ENCODE data around the gene TNFSF11. TPM values are rescaled to one million over a fixed set of nuclear protein-coding genes. Genes with fewer than 3 reads are reported as not detected.

TNFSF11 gene
- total RNA-seq (2014; rRNA removed; shearing (Covaris generic)) (not detected in 2 replicates), total RNA-seq (2022) (not detected in 2 replicates), Bru-seq, nascent RNA (percentile 11 among the genes with signal in this experiment), BruChase-seq, experiment 1, labeled RNA remaining after a 6-hour chase (not detected), BruChase-seq, experiment 2, labeled RNA remaining after a 2-hour chase (not detected)
- long read RNA-seq, result 0 reads

- H3K9me3 ChIP-seq (ENCODE audit: low read length), result no peaks in the 10 kb centered on the region
- H2AFZ ChIP-seq (ENCODE audit: low read length), result no peak within 1 kb of the TSS
- ChIA-PET POLR2A (no interaction called here), CTCF (ENCODE audit: unreplicated experiment) (no interaction called here)
- intact Hi-C loops (cut with micrococcal nuclease; ENCODE audit: unreplicated experiment), result no loop called here
- no peaks in the 10 kb centered on the region for H3K79me2 ChIP-seq (ENCODE audit: insufficient read depth, low read depth, low read length)
- no peaks in the 10 kb centered on the region for H3K36me3 ChIP-seq (ENCODE audit: insufficient read depth, low read length)
- no peaks in the 10 kb centered on the region for H4K20me1 ChIP-seq (ENCODE audit: insufficient read depth, low read length)
- TF ChIP-seq CTCF (conservative IDR thresholded peaks at IDR 0.05; ENCODE audit: low read length) (no peak), EZH2phosphoT487 (IDR thresholded peaks at IDR 0.05; ENCODE audit: borderline replicate concordance, low read depth, low read length) (no peak)
- H3K4me1 ChIP-seq (ENCODE audit: insufficient read depth, low read length, poor library complexity, severe bottlenecking), result no peaks in the 10 kb centered on the region
- H3K9me2 ChIP-seq (ENCODE audit: insufficient read depth, low read length), result no peaks in the 10 kb centered on the region
- no peak within 1 kb of the TSS for H3K27ac ChIP-seq (ENCODE audit: low read depth, low read length, poor library complexity, severe bottlenecking)
- no peak for DNase-seq (ENCODE audit: low spot score)
- BruUV-seq (replicated peaks), result no TSS peak
- H3K4me3 ChIP-seq (ENCODE audit: low read depth, low read length, poor library complexity, severe bottlenecking), result no peak within 1 kb of the TSS
- H3K4me2 ChIP-seq (ENCODE audit: low read length), result peak within 1 kb of the TSS; percentile 5; the same call in 1 of the 2 replicates
Measured at GRCh38 chr13:42574011-42574410, at the start of gene TNFSF11. Gene TNFSF11, plus strand, starts transcription at chr13:42574152. Its CDS starts 152 bp downstream, at chr13:42574304.

GRCh38 chr13:42524487-42525034 lies 49.4 kb upstream of the TNFSF11 start:
- H3K4me2 ChIP-seq (ENCODE audit: low read length), result no peak overlapping the region
- intact Hi-C loops (cut with micrococcal nuclease; ENCODE audit: unreplicated experiment), result no loop called here
- BruUV-seq (replicated peaks), result no TSS peak

More at GRCh38 chr13:42524487-42525034, 49.4 kb upstream of the TNFSF11 start:
- no peaks in the 10 kb centered on the region for H3K9me3 ChIP-seq (ENCODE audit: low read length)
- H3K4me3 ChIP-seq (ENCODE audit: low read depth, low read length, poor library complexity, severe bottlenecking), result no peak overlapping the region
- H3K36me3 ChIP-seq (ENCODE audit: insufficient read depth, low read length), result no peaks in the 10 kb centered on the region
- POLR2A ChIA-PET, result no interaction called here
- no peaks in the 10 kb centered on the region for H3K79me2 ChIP-seq (ENCODE audit: insufficient read depth, low read depth, low read length)
- TF ChIP-seq CTCF (conservative IDR thresholded peaks at IDR 0.05; ENCODE audit: low read length) (no peak), EZH2phosphoT487 (IDR thresholded peaks at IDR 0.05; ENCODE audit: borderline replicate concordance, low read depth, low read length) (no peak)
- H4K20me1 ChIP-seq (ENCODE audit: insufficient read depth, low read length), result no peaks in the 10 kb centered on the region
- H2AFZ ChIP-seq (ENCODE audit: low read length), result no peak overlapping the region
- no peaks in the 10 kb centered on the region for H3K9me2 ChIP-seq (ENCODE audit: insufficient read depth, low read length)
- no peak for DNase-seq (ENCODE audit: low spot score)
- CTCF ChIA-PET (ENCODE audit: unreplicated experiment), result no interaction called here
- no peaks in the 10 kb centered on the region for H3K4me1 ChIP-seq (ENCODE audit: insufficient read depth, low read length, poor library complexity, severe bottlenecking)
- no peak overlapping the region for H3K27ac ChIP-seq (ENCODE audit: low read depth, low read length, poor library complexity, severe bottlenecking)
